ENCODE measurements around the gene HTR3B.

The HTR3B gene

DNA sequence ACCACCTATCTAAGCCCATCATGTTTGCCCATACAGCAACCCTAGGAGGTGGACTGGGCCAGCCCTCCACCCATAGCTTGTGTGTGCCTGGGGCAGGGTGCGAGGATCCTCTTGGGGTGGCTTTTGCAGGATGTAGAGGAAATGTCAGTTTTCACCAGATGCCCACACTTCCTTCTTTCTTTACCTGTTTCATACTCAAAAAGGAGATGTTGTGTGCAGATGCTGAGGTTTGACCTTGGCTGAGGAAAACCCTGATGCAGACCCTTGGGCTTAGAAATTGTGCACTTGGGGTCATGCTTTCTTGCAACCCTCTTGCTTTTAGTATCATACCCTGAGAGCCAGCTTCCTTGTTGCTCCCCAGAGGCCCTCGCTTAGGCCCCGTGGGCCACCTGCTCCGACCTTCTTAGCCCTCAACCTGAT is 72.5 kb downstream of the HTR3B start:
- no peak for TF ChIP-seq CTCF (conservative IDR thresholded peaks at IDR 0.05; ENCODE audit: low read depth, low read length)
- Histone ChIP-seq H3K27ac (no peak overlapping the region), H3K79me2 (ENCODE audit: insufficient read depth, low read depth) (no peaks in the 10 kb centered on the region), H3K9ac (no peak overlapping the region), H3K4me3 (IDR thresholded peaks at IDR 0.05; ENCODE audit: insufficient read depth, low read depth, low read length) (no peak overlapping the region), H2AFZ (ENCODE audit: low read depth) (no peak overlapping the region), H4K20me1 (ENCODE audit: insufficient read depth) (no peaks in the 10 kb centered on the region), H3K4me1 (ENCODE audit: low read depth, poor library complexity, severe bottlenecking) (no peaks in the 10 kb centered on the region), H3K36me3 (ENCODE audit: insufficient read depth) (no peaks in the 10 kb centered on the region), H3K27me3 (ENCODE audit: insufficient read depth, low read depth) (no peaks in the 10 kb centered on the region), H3K4me2 (no peak overlapping the region)

GRCh38 chr11:113977701-113978100 is 73.1 kb downstream of the HTR3B start:
- H3K4me1 ChIP-seq (ENCODE audit: low read depth, poor library complexity, severe bottlenecking) = no peaks in the 10 kb centered on the region
- H3K27me3 ChIP-seq (ENCODE audit: insufficient read depth, low read depth) = no peaks in the 10 kb centered on the region
- no peak overlapping the region for H3K4me2 ChIP-seq
- H3K9ac ChIP-seq = no peak overlapping the region
- no peak overlapping the region for H3K4me3 ChIP-seq (IDR thresholded peaks at IDR 0.05; ENCODE audit: insufficient read depth, low read depth, low read length)
- no peak overlapping the region for H2AFZ ChIP-seq (ENCODE audit: low read depth)
- no peaks in the 10 kb centered on the region for H4K20me1 ChIP-seq (ENCODE audit: insufficient read depth)
- no peaks in the 10 kb centered on the region for H3K79me2 ChIP-seq (ENCODE audit: insufficient read depth, low read depth)
- no peak for TF ChIP-seq CTCF (conservative IDR thresholded peaks at IDR 0.05; ENCODE audit: low read depth, low read length)
- H3K36me3 ChIP-seq (ENCODE audit: insufficient read depth) = no peaks in the 10 kb centered on the region
- H3K27ac ChIP-seq = no peak overlapping the region

DNA sequence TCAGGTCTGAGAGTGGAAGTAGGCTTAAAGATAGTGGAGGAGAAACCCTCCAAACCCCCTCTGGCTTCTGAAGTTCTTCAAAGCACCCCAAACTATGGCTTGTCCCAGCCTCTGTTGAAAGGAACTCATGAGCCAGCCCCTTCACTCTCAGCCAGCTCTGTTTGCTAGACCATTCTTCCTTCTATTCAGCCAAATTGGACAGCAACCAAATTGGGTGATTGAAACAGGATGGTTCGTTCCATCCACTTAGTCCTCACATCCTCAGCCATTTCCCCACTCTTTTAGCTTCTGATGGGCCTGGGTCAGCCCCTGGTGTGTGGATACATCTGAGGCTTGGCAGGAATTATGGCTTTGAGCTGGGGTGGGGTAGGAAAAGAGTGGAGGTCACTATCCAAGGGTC is 74.8 kb downstream of the HTR3B start:
- H3K4me1 ChIP-seq (ENCODE audit: low read depth, poor library complexity, severe bottlenecking) = no peaks in the 10 kb centered on the region
- no peaks in the 10 kb centered on the region for H3K27me3 ChIP-seq (ENCODE audit: insufficient read depth, low read depth)
- H3K4me2 ChIP-seq = no peak overlapping the region
- no peak for TF ChIP-seq CTCF (conservative IDR thresholded peaks at IDR 0.05; ENCODE audit: low read depth, low read length)
- no peak overlapping the region for H3K4me3 ChIP-seq (IDR thresholded peaks at IDR 0.05; ENCODE audit: insufficient read depth, low read depth, low read length)
- H3K79me2 ChIP-seq (ENCODE audit: insufficient read depth, low read depth) = no peaks in the 10 kb centered on the region
- H4K20me1 ChIP-seq (ENCODE audit: insufficient read depth) = no peaks in the 10 kb centered on the region
- H3K9ac ChIP-seq = no peak overlapping the region
- H3K27ac ChIP-seq = no peak overlapping the region
- H2AFZ ChIP-seq (ENCODE audit: low read depth) = no peak overlapping the region
- H3K36me3 ChIP-seq (ENCODE audit: insufficient read depth) = no peaks in the 10 kb centered on the region

- H2AFZ ChIP-seq (ENCODE audit: low read depth) = no peak overlapping the region
- H3K4me1 ChIP-seq (ENCODE audit: low read depth, poor library complexity, severe bottlenecking) = no peaks in the 10 kb centered on the region
- H3K9ac ChIP-seq = no peak overlapping the region
- no peaks in the 10 kb centered on the region for H3K36me3 ChIP-seq (ENCODE audit: insufficient read depth)
- H4K20me1 ChIP-seq (ENCODE audit: insufficient read depth) = no peaks in the 10 kb centered on the region
- no peak overlapping the region for H3K4me2 ChIP-seq
- no peaks in the 10 kb centered on the region for H3K79me2 ChIP-seq (ENCODE audit: insufficient read depth, low read depth)
- H3K4me3 ChIP-seq (IDR thresholded peaks at IDR 0.05; ENCODE audit: insufficient read depth, low read depth, low read length) = no peak overlapping the region
- H3K27me3 ChIP-seq (ENCODE audit: insufficient read depth, low read depth) = no peaks in the 10 kb centered on the region
- H3K27ac ChIP-seq = no peak overlapping the region
- TF ChIP-seq CTCF (conservative IDR thresholded peaks at IDR 0.05; ENCODE audit: low read depth, low read length) = no peak
These were observed 76.2 kb downstream of the HTR3B start for GRCh38 chr11:113980785-113981184.

GRCh38 chr11:113982306-113982705 is 77.7 kb downstream of the HTR3B start:
- Histone ChIP-seq H3K9ac (no peak overlapping the region), H3K36me3 (ENCODE audit: insufficient read depth) (no peaks in the 10 kb centered on the region), H3K4me3 (IDR thresholded peaks at IDR 0.05; ENCODE audit: insufficient read depth, low read depth, low read length) (no peak overlapping the region), H3K4me2 (no peak overlapping the region), H3K79me2 (ENCODE audit: insufficient read depth, low read depth) (no peaks in the 10 kb centered on the region), H2AFZ (ENCODE audit: low read depth) (no peak overlapping the region), H3K27me3 (ENCODE audit: insufficient read depth, low read depth) (no peaks in the 10 kb centered on the region), H3K27ac (no peak overlapping the region), H3K4me1 (ENCODE audit: low read depth, poor library complexity, severe bottlenecking) (no peaks in the 10 kb centered on the region), H4K20me1 (ENCODE audit: insufficient read depth) (no peaks in the 10 kb centered on the region)
- TF ChIP-seq CTCF (conservative IDR thresholded peaks at IDR 0.05; ENCODE audit: low read depth, low read length) = no peak
